H9 (cell line): ENCODE data around the gene CADM1. TPM values are rescaled to one million over a fixed set of nuclear protein-coding genes. Genes with fewer than 3 reads are reported as not detected.

ENCODE experiments used
- DNase-seq: peaks from one replicate; pipeline ENCODE4 v3.0.0-alpha.2; 2017
- H2AFZ ChIP-seq: one replicate; pipeline ENCODE4 v1.6.1; 2013; ENCODE audit warnings: mild to moderate bottlenecking, low read length, control low read depth, moderate library complexity
- H2AK5ac ChIP-seq: 2 replicates; pipeline ENCODE4 v1.6.1; 2013; ENCODE audit warnings: low read length, control low read depth, mixed read lengths; ENCODE audit not compliant: insufficient read length
- H2BK120ac ChIP-seq: one replicate; pipeline ENCODE4 v1.6.1; 2013; ENCODE audit warnings: low read depth, mild to moderate bottlenecking, low read length, control low read depth, inconsistent platforms; ENCODE audit not compliant: poor library complexity, severe bottlenecking
- H2BK12ac ChIP-seq: 2 replicates; pipeline ENCODE4 v1.6.1; 2013; ENCODE audit warnings: low read length, control low read depth, mixed read lengths, low read depth; ENCODE audit not compliant: insufficient read length
- H2BK15ac ChIP-seq: 2 replicates; pipeline ENCODE4 v1.6.1; 2013; ENCODE audit warnings: low read depth, low read length, control low read depth
- H2BK20ac ChIP-seq: one replicate; pipeline ENCODE4 v1.6.1; 2013; ENCODE audit warnings: low read depth, mild to moderate bottlenecking, low read length, control low read depth, inconsistent platforms; ENCODE audit not compliant: poor library complexity, severe bottlenecking
- H2BK5ac ChIP-seq: 2 replicates; pipeline ENCODE4 v1.6.1; 2013; ENCODE audit warnings: low read length, control low read depth, mixed read lengths; ENCODE audit not compliant: insufficient read length
- H3K14ac ChIP-seq: 2 replicates; pipeline ENCODE4 v1.6.1; 2013; ENCODE audit warnings: low read length, control low read depth; ENCODE audit not compliant: insufficient read depth
- H3K18ac ChIP-seq: 2 replicates; pipeline ENCODE4 v1.6.1; 2013; ENCODE audit warnings: low read depth, mild to moderate bottlenecking, mixed read lengths, low read length, control low read depth; ENCODE audit not compliant: insufficient read length
- H3K23ac ChIP-seq: 2 replicates; pipeline ENCODE4 v1.6.1; 2013; ENCODE audit warnings: low read length, control low read depth, mixed read lengths, low read depth; ENCODE audit not compliant: insufficient read length
- H3K23me2 ChIP-seq: 2 replicates; pipeline ENCODE4 v1.6.1; 2013; ENCODE audit warnings: low read depth, mild to moderate bottlenecking, mixed read lengths, low read length, control low read depth; ENCODE audit not compliant: insufficient read length, poor library complexity, severe bottlenecking
- H3K27ac ChIP-seq: 2 replicates; pipeline ENCODE4 v1.5.1; 2013; ENCODE audit warnings: low read length, control low read depth, mixed read lengths, low read depth; ENCODE audit not compliant: insufficient read length
- H3K27me3 ChIP-seq: 2 replicates; pipeline ENCODE4 v1.6.1; 2013; ENCODE audit warnings: low read length, control low read depth, inconsistent platforms; ENCODE audit not compliant: insufficient read depth
- H3K4ac ChIP-seq: 2 replicates; pipeline ENCODE4 v1.6.1; 2013; ENCODE audit warnings: low read depth, mild to moderate bottlenecking, control low read depth, inconsistent platforms, low read length, moderate library complexity
- H3K4me1 ChIP-seq: 2 replicates; pipeline ENCODE4 v1.6.1; 2013; ENCODE audit warnings: low read length, control low read depth, inconsistent platforms; ENCODE audit not compliant: insufficient read depth
- H3K4me2 ChIP-seq: 2 replicates; pipeline ENCODE4 v1.6.1; 2013; ENCODE audit warnings: low read length, control low read depth, mixed read lengths; ENCODE audit not compliant: insufficient read length, insufficient read depth
- H3K56ac ChIP-seq: 2 replicates; pipeline ENCODE4 v1.6.1; 2013; ENCODE audit warnings: low read depth, mild to moderate bottlenecking, mixed read lengths, low read length, control low read depth; ENCODE audit not compliant: insufficient read length
- H3K79me1 ChIP-seq: 2 replicates; pipeline ENCODE4 v1.6.1; 2013; ENCODE audit warnings: low read depth, mild to moderate bottlenecking, moderate library complexity, low read length, control low read depth, inconsistent platforms; ENCODE audit not compliant: insufficient read depth, poor library complexity, severe bottlenecking
- H3K79me2 ChIP-seq: 2 replicates; pipeline ENCODE4 v1.6.1; 2013; ENCODE audit warnings: low read length, control low read depth, inconsistent platforms; ENCODE audit not compliant: insufficient read depth
- H3K9ac ChIP-seq: 2 replicates; pipeline ENCODE4 v1.6.1; 2013; ENCODE audit warnings: low read length, control low read depth, mixed read lengths; ENCODE audit not compliant: insufficient read length; ENCODE audit errors: extremely low read depth
- H3K9me3 ChIP-seq: one replicate; pipeline ENCODE4 v1.6.1; 2013; ENCODE audit warnings: low read depth, low read length, inconsistent platforms; ENCODE audit not compliant: control insufficient read depth
- H3T11ph ChIP-seq: one replicate; pipeline ENCODE4 v1.6.1; 2013; ENCODE audit warnings: mild to moderate bottlenecking, low read length, control low read depth, inconsistent platforms
- H4K20me1 ChIP-seq: one replicate; pipeline ENCODE4 v1.6.1; 2013; ENCODE audit not compliant: control insufficient read depth, insufficient read length, insufficient read depth
- H4K5ac ChIP-seq: 2 replicates; pipeline ENCODE4 v1.6.1; 2013; ENCODE audit warnings: low read depth, mild to moderate bottlenecking, mixed read lengths, low read length, control low read depth; ENCODE audit not compliant: insufficient read length
- H4K8ac ChIP-seq: replicated peaks from 2 replicates; pipeline ENCODE4 v1.6.1; 2013; ENCODE audit warnings: low read length, control low read depth, mixed read lengths, low read depth; ENCODE audit not compliant: insufficient read length
- H4K91ac ChIP-seq: 2 replicates; pipeline ENCODE4 v1.6.1; 2013; ENCODE audit warnings: low read depth, mild to moderate bottlenecking, moderate library complexity, mixed read lengths, low read length, control low read depth; ENCODE audit not compliant: insufficient read length
- H3K27ac Mint-ChIP-seq, 3 experiments: 2 replicates in 2 of 3; 3 replicates in 1 of 3; pipeline ENCODE4 v1.8.0; 2020 to 2021; ENCODE audit warnings: mixed read lengths in 3 of 3, mild to moderate bottlenecking in 1 of 3, moderate library complexity in 1 of 3
- H3K27me3 Mint-ChIP-seq: 2 replicates; pipeline ENCODE4 v1.8.0; 2021; ENCODE audit warnings: low read depth, mild to moderate bottlenecking, moderate library complexity, mixed read lengths
- H3K36me3 Mint-ChIP-seq, 3 experiments: 2 replicates in 2 of 3; 3 replicates in 1 of 3; pipeline ENCODE4 v1.8.0; 2020 to 2021; ENCODE audit warnings: low read depth in 3 of 3, mixed read lengths in 3 of 3; ENCODE audit not compliant: insufficient read depth in 1 of 3
- H3K4me1 Mint-ChIP-seq, 2 experiments: 2 replicates each; pipeline ENCODE4 v1.8.0; 2020; ENCODE audit warnings: mixed read lengths in 2 of 2
- H3K4me3 Mint-ChIP-seq, 2 experiments: 2 replicates in 1 of 2; 3 replicates in 1 of 2; pipeline ENCODE4 v1.8.0; 2020 to 2021; ENCODE audit warnings: mild to moderate bottlenecking in 2 of 2, mixed read lengths in 2 of 2, moderate library complexity in 1 of 2
- H3K9me3 Mint-ChIP-seq, 2 experiments: 2 replicates in 1 of 2; 3 replicates in 1 of 2; pipeline ENCODE4 v1.8.0; 2020; ENCODE audit warnings: mild to moderate bottlenecking in 2 of 2, mixed read lengths in 2 of 2, moderate library complexity in 1 of 2
- WGBS: extraction: QIAGEN DNeasy Blood & Tissue Kit; methylation state at CpG from one replicate; pipeline ENCODE4 v1.1.7; 2013; ENCODE audit warnings: missing lambda C conversion rate, low lambda C conversion rate, mixed read lengths; ENCODE audit not compliant: insufficient read length; ENCODE audit errors: extremely low coverage; 5-methylcytosine and 5-hydroxymethylcytosine counted together
- total RNA-seq: library from RNA; stranded (reverse); gene quantifications from 2 replicates; pipeline ENCODE4 v1.2.1, GENCODE V29; 2021
- TF ChIP-seq, protein P1 (sequence below): fragments of 200-600 bp; sonication (generic); conservative IDR thresholded peaks from 3 replicates; pipeline ENCODE4 v1.8.0; 2021; ENCODE audit warnings: antibody characterized with exemption, mild to moderate bottlenecking

The CADM1 gene
- total RNA-seq, 1 experiment from 2014 or later = 11.9 TPM

DNA sequence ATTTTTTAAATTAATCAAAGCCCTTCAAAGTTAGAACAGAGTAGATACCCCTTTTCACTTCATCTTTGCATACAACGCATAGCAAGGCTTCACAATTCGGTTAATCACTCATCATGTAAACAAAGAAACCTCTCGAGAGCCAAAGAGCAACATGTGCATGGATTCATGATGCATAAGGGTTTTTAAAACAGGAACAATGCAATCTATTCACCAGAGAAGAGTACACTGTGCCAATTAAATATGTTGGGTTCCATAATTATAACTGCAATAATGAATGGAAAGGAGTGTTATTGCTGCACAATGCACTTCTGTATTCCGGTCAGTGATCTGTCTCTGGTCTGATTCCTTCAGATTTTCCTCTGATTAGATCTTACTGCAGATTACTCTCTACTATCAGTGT is 45.3 kb downstream of the CADM1 start:
- no peak overlapping the region for H3K4me3 Mint-ChIP-seq
- no peak overlapping the region for H3K14ac ChIP-seq
- no peaks in the 10 kb centered on the region for H4K20me1 ChIP-seq
- H3K27me3 ChIP-seq = no peaks in the 10 kb centered on the region
- H3K56ac ChIP-seq = no peak overlapping the region
- H3T11ph ChIP-seq = no peak overlapping the region
- no peak overlapping the region for H3K18ac ChIP-seq
- TF ChIP-seq, protein P1, sequence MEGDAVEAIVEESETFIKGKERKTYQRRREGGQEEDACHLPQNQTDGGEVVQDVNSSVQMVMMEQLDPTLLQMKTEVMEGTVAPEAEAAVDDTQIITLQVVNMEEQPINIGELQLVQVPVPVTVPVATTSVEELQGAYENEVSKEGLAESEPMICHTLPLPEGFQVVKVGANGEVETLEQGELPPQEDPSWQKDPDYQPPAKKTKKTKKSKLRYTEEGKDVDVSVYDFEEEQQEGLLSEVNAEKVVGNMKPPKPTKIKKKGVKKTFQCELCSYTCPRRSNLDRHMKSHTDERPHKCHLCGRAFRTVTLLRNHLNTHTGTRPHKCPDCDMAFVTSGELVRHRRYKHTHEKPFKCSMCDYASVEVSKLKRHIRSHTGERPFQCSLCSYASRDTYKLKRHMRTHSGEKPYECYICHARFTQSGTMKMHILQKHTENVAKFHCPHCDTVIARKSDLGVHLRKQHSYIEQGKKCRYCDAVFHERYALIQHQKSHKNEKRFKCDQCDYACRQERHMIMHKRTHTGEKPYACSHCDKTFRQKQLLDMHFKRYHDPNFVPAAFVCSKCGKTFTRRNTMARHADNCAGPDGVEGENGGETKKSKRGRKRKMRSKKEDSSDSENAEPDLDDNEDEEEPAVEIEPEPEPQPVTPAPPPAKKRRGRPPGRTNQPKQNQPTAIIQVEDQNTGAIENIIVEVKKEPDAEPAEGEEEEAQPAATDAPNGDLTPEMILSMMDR = no peak
- no peaks in the 10 kb centered on the region for H3K9me3 Mint-ChIP-seq
- H2BK120ac ChIP-seq = no peak overlapping the region
- H2AK5ac ChIP-seq = no peak overlapping the region
- H2BK15ac ChIP-seq = no peak overlapping the region
- H3K4me1 Mint-ChIP-seq = peaks cover 38 to 41% of the 10 kb centered on the region in 2 experiments
- no peak overlapping the region for H4K91ac ChIP-seq
- H2BK5ac ChIP-seq = no peak overlapping the region
- H3K4me1 ChIP-seq = peaks cover 4% of the 10 kb centered on the region; the same call in 1 of the 2 replicates
- H3K27ac ChIP-seq = no peak overlapping the region
- no peak overlapping the region for H4K5ac ChIP-seq
- no peak overlapping the region for H2AFZ ChIP-seq
- no peak overlapping the region for H3K23ac ChIP-seq
- no peaks in the 10 kb centered on the region for H3K23me2 ChIP-seq
- no peak overlapping the region for H2BK20ac ChIP-seq
- no peak overlapping the region for H3K4me2 ChIP-seq
- DNase-seq = no peak
- no peak overlapping the region for H3K4ac ChIP-seq
- no peaks in the 10 kb centered on the region for H3K79me2 ChIP-seq
- no peak overlapping the region for H2BK12ac ChIP-seq
- no peak overlapping the region for H3K9ac ChIP-seq
- no peak overlapping the region for H4K8ac ChIP-seq
- H3K27ac Mint-ChIP-seq = no peak overlapping the region
- H3K36me3 Mint-ChIP-seq = no peaks in the 10 kb centered on the region
- no peaks in the 10 kb centered on the region for H3K9me3 ChIP-seq
- WGBS = no CpG with 5 or more reads among the region's 4 CpGs
- no peaks in the 10 kb centered on the region for H3K79me1 ChIP-seq
- H3K27me3 Mint-ChIP-seq = peaks cover 3% of the 10 kb centered on the region
